Testis (tissue), 2 donors: Measurements from ENCODE around the gene PEX3.

Experiments used
- POLR2A ChIP-seq: fragments of 450-650 bp; IDR thresholded peaks from one replicate; pipeline ENCODE4 v1.6.1; 2017; ENCODE audit warnings: antibody characterized with exemption, mild to moderate bottlenecking, moderate library complexity
- TF ChIP-seq, protein P1 (sequence below), 3 experiments: fragments of 450-650 bp in 2 of 3; fragments of 200-600 bp in 1 of 3; sonication (generic) in 1 of 3; IDR thresholded peaks; one replicate each; pipeline ENCODE4 v1.5.1; 2016 to 2019; ENCODE audit warnings: antibody characterized with exemption in 3 of 3, mild to moderate bottlenecking in 2 of 3, moderate library complexity in 1 of 3

GRCh38 chr6:143402721-143403336 lies 47.8 kb upstream of the PEX3 start:
- TF ChIP-seq, protein P1, sequence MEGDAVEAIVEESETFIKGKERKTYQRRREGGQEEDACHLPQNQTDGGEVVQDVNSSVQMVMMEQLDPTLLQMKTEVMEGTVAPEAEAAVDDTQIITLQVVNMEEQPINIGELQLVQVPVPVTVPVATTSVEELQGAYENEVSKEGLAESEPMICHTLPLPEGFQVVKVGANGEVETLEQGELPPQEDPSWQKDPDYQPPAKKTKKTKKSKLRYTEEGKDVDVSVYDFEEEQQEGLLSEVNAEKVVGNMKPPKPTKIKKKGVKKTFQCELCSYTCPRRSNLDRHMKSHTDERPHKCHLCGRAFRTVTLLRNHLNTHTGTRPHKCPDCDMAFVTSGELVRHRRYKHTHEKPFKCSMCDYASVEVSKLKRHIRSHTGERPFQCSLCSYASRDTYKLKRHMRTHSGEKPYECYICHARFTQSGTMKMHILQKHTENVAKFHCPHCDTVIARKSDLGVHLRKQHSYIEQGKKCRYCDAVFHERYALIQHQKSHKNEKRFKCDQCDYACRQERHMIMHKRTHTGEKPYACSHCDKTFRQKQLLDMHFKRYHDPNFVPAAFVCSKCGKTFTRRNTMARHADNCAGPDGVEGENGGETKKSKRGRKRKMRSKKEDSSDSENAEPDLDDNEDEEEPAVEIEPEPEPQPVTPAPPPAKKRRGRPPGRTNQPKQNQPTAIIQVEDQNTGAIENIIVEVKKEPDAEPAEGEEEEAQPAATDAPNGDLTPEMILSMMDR (IDR thresholded peaks at IDR 0.05): no peak
- no peak for TF ChIP-seq POLR2A
